Keratinocyte (primary cell): ENCODE results near the gene RNASE9. TPM values are rescaled to one million over a fixed set of nuclear protein-coding genes. Genes with fewer than 3 reads are reported as not detected.

Experiments
- DNase-seq: peaks from one replicate; pipeline ENCODE4 v3.0.0-alpha.2; 2011; ENCODE audit warnings: low read depth, missing footprints, low spot score
- FAIRE-seq: peaks from 2 replicates; lab custom pipeline; 2011; peaks lifted over from hg19 to GRCh38; lab: Jason Lieb, UNC
- H2AFZ ChIP-seq: 2 replicates; pipeline ENCODE4 v1.6.0; 2012; ENCODE audit warnings: low read length, control low read depth, inconsistent platforms; ENCODE audit not compliant: control insufficient read depth
- H3K27ac ChIP-seq: 2 replicates; pipeline ENCODE4 v1.5.1; 2011; ENCODE audit warnings: low read length; ENCODE audit not compliant: control insufficient read depth, insufficient read depth
- H3K27me3 ChIP-seq: 3 replicates; pipeline ENCODE4 v1.6.0; 2011; ENCODE audit warnings: low read length; ENCODE audit not compliant: control insufficient read depth, insufficient read depth; ENCODE audit errors: extremely low read depth
- H3K36me3 ChIP-seq, 2 experiments: 2 replicates in 1 of 2; 3 replicates in 1 of 2; pipeline ENCODE4 v1.5.1; 2011; ENCODE audit warnings: low read length in 2 of 2, mild to moderate bottlenecking in 1 of 2; ENCODE audit not compliant: control insufficient read depth in 2 of 2, insufficient read depth in 2 of 2; ENCODE audit errors: extremely low read depth in 1 of 2
- H3K4me1 ChIP-seq: 3 replicates; pipeline ENCODE4 v1.5.1; 2011; ENCODE audit warnings: low read length; ENCODE audit not compliant: control insufficient read depth, insufficient read depth; ENCODE audit errors: extremely low read depth
- H3K4me2 ChIP-seq: 3 replicates; pipeline ENCODE4 v1.6.0; 2011; ENCODE audit warnings: low read depth, low read length; ENCODE audit not compliant: control insufficient read depth, insufficient read depth; ENCODE audit errors: extremely low read depth
- H3K4me3 ChIP-seq, 3 experiments: fragments of 200-600 bp in 1 of 3; sonication (generic) in 1 of 3; 2 replicates in 2 of 3; 3 replicates in 1 of 3; pipeline ENCODE4 v1.5.1; 2011 to 2016; ENCODE audit warnings: low read length in 3 of 3, mild to moderate bottlenecking in 3 of 3, control low read depth in 2 of 3, inconsistent platforms in 1 of 3, low read depth in 1 of 3, mixed read lengths in 1 of 3, mixed run types in 1 of 3, moderate library complexity in 1 of 3; ENCODE audit not compliant: control insufficient read depth in 2 of 3, insufficient read depth in 2 of 3; ENCODE audit errors: extremely low read depth in 1 of 3
- H3K79me2 ChIP-seq: 2 replicates; pipeline ENCODE4 v1.6.0; 2012; ENCODE audit warnings: low read length; ENCODE audit not compliant: control insufficient read depth, insufficient read depth
- H3K9ac ChIP-seq: 3 replicates; pipeline ENCODE4 v1.6.0; 2011; ENCODE audit warnings: low read length; ENCODE audit not compliant: control insufficient read depth, insufficient read depth; ENCODE audit errors: extremely low read depth
- H3K9me1 ChIP-seq: 3 replicates; pipeline ENCODE4 v1.6.0; 2011; ENCODE audit warnings: low read length; ENCODE audit not compliant: control insufficient read depth, insufficient read depth; ENCODE audit errors: extremely low read depth
- H3K9me3 ChIP-seq: 2 replicates; pipeline ENCODE4 v1.5.1; 2012; ENCODE audit warnings: low read depth, low read length; ENCODE audit not compliant: control insufficient read depth
- H4K20me1 ChIP-seq: 3 replicates; pipeline ENCODE4 v1.6.0; 2011; ENCODE audit warnings: low read length; ENCODE audit not compliant: control insufficient read depth, insufficient read depth; ENCODE audit errors: extremely low read depth
- EZH2 ChIP-seq: IDR thresholded peaks from one replicate; pipeline ENCODE4 v1.6.1; 2012; ENCODE audit warnings: inconsistent platforms, mild to moderate bottlenecking, low read length, moderate library complexity
- dilution Hi-C: fragments of 300-500 bp; cut with MboI; formaldehyde crosslinking; loops from one replicate; pipeline ENCODE4 v1.7.0; 2020; ENCODE audit warnings: low sequenced_read_pairs; ENCODE audit not compliant: extremely low pct_ligation_motif_present
- polyA plus RNA-seq, 5 experiments: library from polyadenylated mRNA; depleted of rRNA in 3 of 5; stranded (reverse) in 3 of 5; stranded (forward) in 1 of 5; unstranded in 1 of 5; fragments of >200 nt; gene quantifications; 1 replicate in 1 of 5; 2 replicates in 3 of 5; 3 replicates in 1 of 5; pipeline versions ENCODE4 v1.2.1 to v1.2.3, GENCODE V29; 2011 to 2012; ENCODE audit warnings: missing spikeins in 2 of 5, low read depth in 1 of 5, low replicate concordance in 1 of 5
- TF ChIP-seq, protein P1 (sequence below), 3 experiments: IDR thresholded peaks in 1 of 3; conservative IDR thresholded peaks in 1 of 3; optimal IDR thresholded peaks in 1 of 3; 2 replicates in 2 of 3; 3 replicates in 1 of 3; pipeline versions ENCODE3 to v1.5.1; 2011; ENCODE audit warnings: low read length in 3 of 3, mild to moderate bottlenecking in 3 of 3, moderate library complexity in 2 of 3, control low read depth in 1 of 3, inconsistent platforms in 1 of 3; ENCODE audit not compliant: insufficient read depth in 2 of 3; ENCODE audit errors: extremely low read depth in 1 of 3

RNASE9 gene
- polyA plus RNA-seq, 1 donor (not counting 4 experiments of a cell fraction or from before 2014, with no cell fraction given): not detected

DNA sequence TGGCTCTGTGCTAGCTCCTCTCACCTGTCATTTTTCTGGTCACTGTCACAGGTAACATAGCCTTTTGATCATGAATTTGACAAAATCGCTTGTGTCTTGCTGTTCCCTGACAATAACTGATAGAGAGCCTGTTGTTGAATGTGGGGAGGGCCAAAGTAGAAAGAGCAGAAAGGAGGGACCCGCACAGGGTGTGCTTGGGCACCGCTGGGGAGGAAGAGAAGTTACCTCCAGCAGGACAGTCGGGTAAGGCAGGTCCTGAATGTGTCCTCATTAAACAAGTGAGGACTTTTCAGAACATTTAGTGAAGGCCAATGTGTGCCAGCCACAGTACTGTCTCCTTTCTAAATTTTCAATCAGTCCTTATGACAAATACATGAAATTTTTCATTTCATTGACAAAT lies 30.4 kb upstream of the RNASE9 start, which contains the start of gene RNASE12:
TSS of gene RNASE12 (minus strand) at position 142 of the 400 bp plus-strand sequence. CDS start 653 bp downstream, outside the sequence.
- H3K4me2 ChIP-seq: no peak within 1 kb of the TSS
- no peak within 1 kb of the TSS for H3K9ac ChIP-seq
- DNase-seq (no peak), FAIRE-seq (no peak)
- H3K79me2 ChIP-seq: no peaks in the 10 kb centered on the region
- H3K9me1 ChIP-seq: no peaks in the 10 kb centered on the region
- dilution Hi-C loops: no loop called here
- no peaks in the 10 kb centered on the region for H4K20me1 ChIP-seq
- H2AFZ ChIP-seq: no peak within 1 kb of the TSS
- no peaks in the 10 kb centered on the region for H3K36me3 ChIP-seq
- H3K9me3 ChIP-seq: no peaks in the 10 kb centered on the region
- no peak within 1 kb of the TSS for H3K4me3 ChIP-seq
- H3K4me1 ChIP-seq: no peaks in the 10 kb centered on the region
- no peak for TF ChIP-seq EZH2
- TF ChIP-seq, protein P1, sequence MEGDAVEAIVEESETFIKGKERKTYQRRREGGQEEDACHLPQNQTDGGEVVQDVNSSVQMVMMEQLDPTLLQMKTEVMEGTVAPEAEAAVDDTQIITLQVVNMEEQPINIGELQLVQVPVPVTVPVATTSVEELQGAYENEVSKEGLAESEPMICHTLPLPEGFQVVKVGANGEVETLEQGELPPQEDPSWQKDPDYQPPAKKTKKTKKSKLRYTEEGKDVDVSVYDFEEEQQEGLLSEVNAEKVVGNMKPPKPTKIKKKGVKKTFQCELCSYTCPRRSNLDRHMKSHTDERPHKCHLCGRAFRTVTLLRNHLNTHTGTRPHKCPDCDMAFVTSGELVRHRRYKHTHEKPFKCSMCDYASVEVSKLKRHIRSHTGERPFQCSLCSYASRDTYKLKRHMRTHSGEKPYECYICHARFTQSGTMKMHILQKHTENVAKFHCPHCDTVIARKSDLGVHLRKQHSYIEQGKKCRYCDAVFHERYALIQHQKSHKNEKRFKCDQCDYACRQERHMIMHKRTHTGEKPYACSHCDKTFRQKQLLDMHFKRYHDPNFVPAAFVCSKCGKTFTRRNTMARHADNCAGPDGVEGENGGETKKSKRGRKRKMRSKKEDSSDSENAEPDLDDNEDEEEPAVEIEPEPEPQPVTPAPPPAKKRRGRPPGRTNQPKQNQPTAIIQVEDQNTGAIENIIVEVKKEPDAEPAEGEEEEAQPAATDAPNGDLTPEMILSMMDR (optimal IDR thresholded peaks at IDR 0.05 in 1 of 3, IDR thresholded peaks at IDR 0.05 in 1 of 3, conservative IDR thresholded peaks at IDR 0.05 in 1 of 3; ENCODE audit: extremely low read depth in 1 of 3, insufficient read depth in 2 of 3, low read length in 3 of 3): no peak
- H3K27ac ChIP-seq: no peak within 1 kb of the TSS
- peaks cover 2% of the 10 kb centered on the region for H3K27me3 ChIP-seq

DNA sequence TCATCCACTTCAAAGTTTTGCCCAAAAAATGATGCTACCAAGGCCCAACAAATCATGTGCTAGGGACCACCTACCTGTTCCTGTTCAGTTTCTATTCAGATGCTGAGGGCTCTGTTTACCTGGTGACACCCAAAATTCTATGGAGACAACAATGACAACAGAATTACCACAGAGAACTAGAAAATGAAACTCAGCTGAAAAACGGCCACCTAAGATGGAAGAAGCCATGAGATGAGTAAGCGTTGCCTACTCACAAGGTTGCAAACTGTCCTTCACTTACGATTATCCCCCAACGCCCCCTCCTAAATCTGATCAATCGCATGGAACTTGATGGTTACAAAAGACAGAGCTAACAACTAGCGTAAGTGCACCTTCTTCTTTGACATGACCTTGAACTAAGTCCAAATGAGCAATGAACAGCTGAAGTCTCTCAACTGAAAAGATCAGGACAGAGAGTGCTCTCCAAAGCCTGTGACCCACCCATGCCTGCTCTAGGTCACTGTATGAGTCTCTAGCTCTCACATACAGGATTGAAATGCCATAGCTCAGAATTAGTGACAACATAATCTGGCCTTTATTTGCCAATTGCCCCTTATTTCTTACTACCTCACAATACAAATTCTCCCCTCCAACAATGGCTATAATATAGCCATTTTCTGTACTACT lies 26.8 kb upstream of the RNASE9 start, which contains the start of gene RNASE11:
TSS of gene RNASE11 (minus strand) at position 513 of the 666 bp plus-strand sequence.
- Histone ChIP-seq H3K4me3 (no peak within 1 kb of the TSS), H3K27ac (no peak within 1 kb of the TSS), H3K4me1 (no peaks in the 10 kb centered on the region), H3K9me1 (no peaks in the 10 kb centered on the region), H2AFZ (no peak within 1 kb of the TSS), H4K20me1 (no peaks in the 10 kb centered on the region), H3K79me2 (no peaks in the 10 kb centered on the region), H3K27me3 (peaks cover 3% of the 10 kb centered on the region), H3K4me2 (no peak within 1 kb of the TSS), H3K36me3 (no peaks in the 10 kb centered on the region), H3K9ac (no peak within 1 kb of the TSS), H3K9me3 (no peaks in the 10 kb centered on the region)
- dilution Hi-C loops: no loop called here
- FAIRE-seq (no peak), DNase-seq (no peak)
- TF ChIP-seq, protein P1 (optimal IDR thresholded peaks at IDR 0.05 in 1 of 3, IDR thresholded peaks at IDR 0.05 in 1 of 3, conservative IDR thresholded peaks at IDR 0.05 in 1 of 3; ENCODE audit: extremely low read depth in 1 of 3, insufficient read depth in 2 of 3, low read length in 3 of 3): no peak
- no peak for TF ChIP-seq EZH2
